Choroid plexus epithelial cell (primary cell): ENCODE results near the gene AGK.

Experiments used
- DNase-seq: peaks from one replicate; pipeline ENCODE4 v3.0.0-alpha.2; 2010; ENCODE audit warnings: low read depth
- H3K4me3 ChIP-seq: 2 replicates; pipeline ENCODE4 v1.5.1; 2011; ENCODE audit warnings: low read depth, mild to moderate bottlenecking, control low read depth, low read length, moderate library complexity
- TF ChIP-seq, protein P1 (sequence below): conservative IDR thresholded peaks from 2 replicates; pipeline ENCODE4 v1.5.1; 2011; ENCODE audit warnings: low read depth, mild to moderate bottlenecking, control low read depth, inconsistent platforms, low read length, moderate library complexity

Gene AGK

DNA sequence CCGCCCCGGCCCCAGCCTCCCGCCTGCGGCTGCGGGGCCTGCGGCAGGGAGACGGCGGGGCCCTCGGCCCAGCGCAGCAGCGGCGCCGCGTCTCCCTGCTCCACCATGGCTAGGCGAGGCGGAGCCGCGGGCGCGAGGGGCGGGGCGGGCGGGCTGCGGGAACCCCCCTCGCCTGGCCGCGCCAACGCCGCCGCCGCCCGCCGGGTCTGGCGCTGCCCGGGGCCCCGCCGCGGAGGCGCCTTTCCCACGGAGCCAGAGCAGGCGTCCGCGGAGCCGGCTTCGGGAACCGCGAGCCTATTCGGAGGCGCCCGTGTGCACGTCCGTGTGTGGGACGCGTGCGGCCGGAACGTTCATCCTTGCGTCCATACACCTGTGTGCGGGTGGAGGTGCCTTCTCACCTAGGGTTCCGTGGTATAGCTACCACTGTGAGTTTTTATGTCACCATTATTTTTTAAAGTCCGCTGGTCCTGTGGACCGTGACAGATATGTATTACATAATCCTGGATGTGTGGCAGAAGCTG lies 150.9 kb downstream of the AGK start, which contains the start of gene DENND11:
TSS of gene DENND11 (minus strand) at position 120 of the 521 bp plus-strand sequence. CDS start at position 107, 13 bp downstream.
- TF ChIP-seq, protein P1, sequence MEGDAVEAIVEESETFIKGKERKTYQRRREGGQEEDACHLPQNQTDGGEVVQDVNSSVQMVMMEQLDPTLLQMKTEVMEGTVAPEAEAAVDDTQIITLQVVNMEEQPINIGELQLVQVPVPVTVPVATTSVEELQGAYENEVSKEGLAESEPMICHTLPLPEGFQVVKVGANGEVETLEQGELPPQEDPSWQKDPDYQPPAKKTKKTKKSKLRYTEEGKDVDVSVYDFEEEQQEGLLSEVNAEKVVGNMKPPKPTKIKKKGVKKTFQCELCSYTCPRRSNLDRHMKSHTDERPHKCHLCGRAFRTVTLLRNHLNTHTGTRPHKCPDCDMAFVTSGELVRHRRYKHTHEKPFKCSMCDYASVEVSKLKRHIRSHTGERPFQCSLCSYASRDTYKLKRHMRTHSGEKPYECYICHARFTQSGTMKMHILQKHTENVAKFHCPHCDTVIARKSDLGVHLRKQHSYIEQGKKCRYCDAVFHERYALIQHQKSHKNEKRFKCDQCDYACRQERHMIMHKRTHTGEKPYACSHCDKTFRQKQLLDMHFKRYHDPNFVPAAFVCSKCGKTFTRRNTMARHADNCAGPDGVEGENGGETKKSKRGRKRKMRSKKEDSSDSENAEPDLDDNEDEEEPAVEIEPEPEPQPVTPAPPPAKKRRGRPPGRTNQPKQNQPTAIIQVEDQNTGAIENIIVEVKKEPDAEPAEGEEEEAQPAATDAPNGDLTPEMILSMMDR, result no peak
- peak within 1 kb of the TSS; percentile 68 for H3K4me3 ChIP-seq
- peak; percentile 23 for DNase-seq

DNA sequence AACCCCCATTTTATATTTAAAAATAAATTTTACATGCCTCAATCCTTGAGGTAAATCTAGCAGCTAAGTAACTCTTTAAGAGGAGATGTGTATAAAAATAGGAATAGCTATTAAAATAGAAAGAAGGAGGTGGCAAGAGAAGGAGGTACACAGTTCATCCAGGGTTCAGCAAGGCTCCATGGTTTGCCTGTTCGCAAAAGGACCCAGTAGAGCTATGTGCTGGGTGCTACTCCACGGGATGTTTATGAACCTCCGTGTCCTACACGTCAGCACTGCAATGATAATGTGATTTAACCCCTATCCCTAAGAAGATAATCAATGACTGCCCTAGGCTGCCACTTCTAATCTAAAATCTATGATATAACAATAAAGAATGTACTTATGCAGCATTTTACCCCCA lies 151.7 kb downstream of the AGK start:
- H3K4me3 ChIP-seq, result no peak overlapping the region
- TF ChIP-seq, protein P1, result no peak
- DNase-seq, result no peak

- TF ChIP-seq, protein P1, result no peak
- DNase-seq, result no peak
- H3K4me3 ChIP-seq, result no peak overlapping the region
Measured at GRCh38 chr7:141704112-141704511, 152.9 kb downstream of the AGK start.

GRCh38 chr7:141704741-141705140 lies 153.5 kb downstream of the AGK start:
- DNase-seq, result no peak

More at GRCh38 chr7:141704741-141705140, 153.5 kb downstream of the AGK start:
- TF ChIP-seq, protein P1, result no peak
- H3K4me3 ChIP-seq, result no peak overlapping the region
